H1 (cell line): ENCODE results near the gene PTPN18. TPM values are rescaled to one million over a fixed set of nuclear protein-coding genes. Genes with fewer than 3 reads are reported as not detected.

Source experiments
- CHD2 ChIP-seq: IDR thresholded peaks from 2 replicates; pipeline ENCODE4 v1.6.1; 2012; ENCODE audit warnings: low read length, improper control_type of control experiment
- HDAC2 ChIP-seq, 2 experiments: fragments of 300-600 bp in 1 of 2; sonication (generic) in 1 of 2; IDR thresholded peaks; 2 replicates each; pipeline ENCODE4 v1.6.1; 2011 to 2012; ENCODE audit warnings: low read depth in 2 of 2, low read length in 2 of 2, mild to moderate bottlenecking in 2 of 2, moderate library complexity in 2 of 2, borderline replicate concordance in 1 of 2, inconsistent platforms in 1 of 2
- JUND ChIP-seq: IDR thresholded peaks from 2 replicates; pipeline ENCODE4 v1.6.1; 2011; ENCODE audit warnings: mild to moderate bottlenecking, improper control_type of control experiment, low read length
- KDM5A ChIP-seq: fragments of 200-600 bp; IDR thresholded peaks from 2 replicates; pipeline ENCODE4 v1.7.1; 2012; ENCODE audit warnings: mild to moderate bottlenecking, low read length, inconsistent platforms, mixed read lengths
- PHF8 ChIP-seq: fragments of 200-600 bp; sonication (generic); conservative IDR thresholded peaks from 2 replicates; pipeline ENCODE4 v1.7.1; 2012; ENCODE audit warnings: low read depth, mild to moderate bottlenecking, inconsistent platforms, low read length, moderate library complexity
- TCF12 ChIP-seq: IDR thresholded peaks from 2 replicates; pipeline ENCODE4 v1.6.1; 2011; ENCODE audit warnings: low read depth, mild to moderate bottlenecking, low read length
- TEAD4 ChIP-seq: IDR thresholded peaks from 2 replicates; pipeline ENCODE4 v1.6.1; 2012; ENCODE audit warnings: low read depth, low read length, inconsistent platforms, mixed read lengths
- polyA plus RNA-seq, 7 experiments: library from polyadenylated mRNA; depleted of rRNA in 3 of 7; stranded (reverse) in 5 of 7; unstranded in 2 of 7; fragments of >200 nt in 5 of 7; fragments of 200-250 nt in 2 of 7; gene quantifications; 1 replicate in 5 of 7; 2 replicates in 1 of 7; 4 replicates in 1 of 7; pipeline versions ENCODE4 v1.2.1 to v1.2.3, GENCODE V29; 2011 to 2013; ENCODE audit warnings: missing spikeins in 2 of 7, mixed read lengths in 2 of 7
- total RNA-seq: library from RNA; stranded (reverse); fragmentation: NEBNext Ultra II Directional; extraction: Animal tissue kit (Norgen Biotek cat#: 25700); gene quantifications from 2 replicates; pipeline ENCODE4 v1.2.1, GENCODE V29; 2021
- TF ChIP-seq, protein P1 (sequence below): fragments of 300-600 bp; sonication (generic); IDR thresholded peaks from 2 replicates; pipeline ENCODE4 v1.7.1; 2012; ENCODE audit warnings: low read length, moderate library complexity, mild to moderate bottlenecking, inconsistent platforms; ENCODE audit not compliant: insufficient replicate concordance

The PTPN18 gene
- total and polyA plus RNA-seq, 2 of the 8 experiments (the other 6 are each of a cell fraction or from before 2014, with no cell fraction given): 13.2 to 14.7 TPM

DNA sequence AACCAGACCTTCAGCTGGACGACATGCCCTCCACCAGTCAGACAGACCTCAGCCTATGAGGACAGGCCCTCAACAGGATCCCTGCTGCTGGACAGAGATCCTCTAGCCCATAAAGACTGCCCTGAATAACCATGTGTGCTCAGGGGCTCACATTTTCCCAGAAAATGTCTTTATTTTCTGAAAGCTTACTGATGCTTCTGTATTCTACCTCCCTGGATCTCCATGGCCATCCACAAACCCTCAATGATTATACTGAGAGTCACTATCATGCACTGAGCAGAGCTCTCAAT lies 1.8 kb upstream of the PTPN18 start (continued):
- TF ChIP-seq, protein P1, sequence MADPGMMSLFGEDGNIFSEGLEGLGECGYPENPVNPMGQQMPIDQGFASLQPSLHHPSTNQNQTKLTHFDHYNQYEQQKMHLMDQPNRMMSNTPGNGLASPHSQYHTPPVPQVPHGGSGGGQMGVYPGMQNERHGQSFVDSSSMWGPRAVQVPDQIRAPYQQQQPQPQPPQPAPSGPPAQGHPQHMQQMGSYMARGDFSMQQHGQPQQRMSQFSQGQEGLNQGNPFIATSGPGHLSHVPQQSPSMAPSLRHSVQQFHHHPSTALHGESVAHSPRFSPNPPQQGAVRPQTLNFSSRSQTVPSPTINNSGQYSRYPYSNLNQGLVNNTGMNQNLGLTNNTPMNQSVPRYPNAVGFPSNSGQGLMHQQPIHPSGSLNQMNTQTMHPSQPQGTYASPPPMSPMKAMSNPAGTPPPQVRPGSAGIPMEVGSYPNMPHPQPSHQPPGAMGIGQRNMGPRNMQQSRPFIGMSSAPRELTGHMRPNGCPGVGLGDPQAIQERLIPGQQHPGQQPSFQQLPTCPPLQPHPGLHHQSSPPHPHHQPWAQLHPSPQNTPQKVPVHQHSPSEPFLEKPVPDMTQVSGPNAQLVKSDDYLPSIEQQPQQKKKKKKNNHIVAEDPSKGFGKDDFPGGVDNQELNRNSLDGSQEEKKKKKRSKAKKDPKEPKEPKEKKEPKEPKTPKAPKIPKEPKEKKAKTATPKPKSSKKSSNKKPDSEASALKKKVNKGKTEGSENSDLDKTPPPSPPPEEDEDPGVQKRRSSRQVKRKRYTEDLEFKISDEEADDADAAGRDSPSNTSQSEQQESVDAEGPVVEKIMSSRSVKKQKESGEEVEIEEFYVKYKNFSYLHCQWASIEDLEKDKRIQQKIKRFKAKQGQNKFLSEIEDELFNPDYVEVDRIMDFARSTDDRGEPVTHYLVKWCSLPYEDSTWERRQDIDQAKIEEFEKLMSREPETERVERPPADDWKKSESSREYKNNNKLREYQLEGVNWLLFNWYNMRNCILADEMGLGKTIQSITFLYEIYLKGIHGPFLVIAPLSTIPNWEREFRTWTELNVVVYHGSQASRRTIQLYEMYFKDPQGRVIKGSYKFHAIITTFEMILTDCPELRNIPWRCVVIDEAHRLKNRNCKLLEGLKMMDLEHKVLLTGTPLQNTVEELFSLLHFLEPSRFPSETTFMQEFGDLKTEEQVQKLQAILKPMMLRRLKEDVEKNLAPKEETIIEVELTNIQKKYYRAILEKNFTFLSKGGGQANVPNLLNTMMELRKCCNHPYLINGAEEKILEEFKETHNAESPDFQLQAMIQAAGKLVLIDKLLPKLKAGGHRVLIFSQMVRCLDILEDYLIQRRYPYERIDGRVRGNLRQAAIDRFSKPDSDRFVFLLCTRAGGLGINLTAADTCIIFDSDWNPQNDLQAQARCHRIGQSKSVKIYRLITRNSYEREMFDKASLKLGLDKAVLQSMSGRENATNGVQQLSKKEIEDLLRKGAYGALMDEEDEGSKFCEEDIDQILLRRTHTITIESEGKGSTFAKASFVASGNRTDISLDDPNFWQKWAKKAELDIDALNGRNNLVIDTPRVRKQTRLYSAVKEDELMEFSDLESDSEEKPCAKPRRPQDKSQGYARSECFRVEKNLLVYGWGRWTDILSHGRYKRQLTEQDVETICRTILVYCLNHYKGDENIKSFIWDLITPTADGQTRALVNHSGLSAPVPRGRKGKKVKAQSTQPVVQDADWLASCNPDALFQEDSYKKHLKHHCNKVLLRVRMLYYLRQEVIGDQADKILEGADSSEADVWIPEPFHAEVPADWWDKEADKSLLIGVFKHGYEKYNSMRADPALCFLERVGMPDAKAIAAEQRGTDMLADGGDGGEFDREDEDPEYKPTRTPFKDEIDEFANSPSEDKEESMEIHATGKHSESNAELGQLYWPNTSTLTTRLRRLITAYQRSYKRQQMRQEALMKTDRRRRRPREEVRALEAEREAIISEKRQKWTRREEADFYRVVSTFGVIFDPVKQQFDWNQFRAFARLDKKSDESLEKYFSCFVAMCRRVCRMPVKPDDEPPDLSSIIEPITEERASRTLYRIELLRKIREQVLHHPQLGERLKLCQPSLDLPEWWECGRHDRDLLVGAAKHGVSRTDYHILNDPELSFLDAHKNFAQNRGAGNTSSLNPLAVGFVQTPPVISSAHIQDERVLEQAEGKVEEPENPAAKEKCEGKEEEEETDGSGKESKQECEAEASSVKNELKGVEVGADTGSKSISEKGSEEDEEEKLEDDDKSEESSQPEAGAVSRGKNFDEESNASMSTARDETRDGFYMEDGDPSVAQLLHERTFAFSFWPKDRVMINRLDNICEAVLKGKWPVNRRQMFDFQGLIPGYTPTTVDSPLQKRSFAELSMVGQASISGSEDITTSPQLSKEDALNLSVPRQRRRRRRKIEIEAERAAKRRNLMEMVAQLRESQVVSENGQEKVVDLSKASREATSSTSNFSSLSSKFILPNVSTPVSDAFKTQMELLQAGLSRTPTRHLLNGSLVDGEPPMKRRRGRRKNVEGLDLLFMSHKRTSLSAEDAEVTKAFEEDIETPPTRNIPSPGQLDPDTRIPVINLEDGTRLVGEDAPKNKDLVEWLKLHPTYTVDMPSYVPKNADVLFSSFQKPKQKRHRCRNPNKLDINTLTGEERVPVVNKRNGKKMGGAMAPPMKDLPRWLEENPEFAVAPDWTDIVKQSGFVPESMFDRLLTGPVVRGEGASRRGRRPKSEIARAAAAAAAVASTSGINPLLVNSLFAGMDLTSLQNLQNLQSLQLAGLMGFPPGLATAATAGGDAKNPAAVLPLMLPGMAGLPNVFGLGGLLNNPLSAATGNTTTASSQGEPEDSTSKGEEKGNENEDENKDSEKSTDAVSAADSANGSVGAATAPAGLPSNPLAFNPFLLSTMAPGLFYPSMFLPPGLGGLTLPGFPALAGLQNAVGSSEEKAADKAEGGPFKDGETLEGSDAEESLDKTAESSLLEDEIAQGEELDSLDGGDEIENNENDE: no peak
- TF ChIP-seq TCF12: no peak
- no peak for TF ChIP-seq CHD2
- no peak for TF ChIP-seq PHF8
- no peak for TF ChIP-seq HDAC2 (IDR thresholded peaks at IDR 0.05; ENCODE audit: borderline replicate concordance in 1 of 2, low read depth in 2 of 2, low read length in 2 of 2)
- no peak for TF ChIP-seq JUND
- TF ChIP-seq TEAD4: no peak
- TF ChIP-seq KDM5A: no peak
